Peyer's patch (tissue), 4 donors: ENCODE data around the gene CCDC122. TPM values are rescaled to one million over a fixed set of nuclear protein-coding genes. Genes with fewer than 3 reads are reported as not detected.

Experiments used
- DNase-seq, 3 donors: peaks; one replicate each; pipeline ENCODE4 v3.0.0-alpha.2; 2017 to 2019
- H3K27ac ChIP-seq, 4 donors: fragments of 200-600 bp; sonication (generic); one replicate each; pipeline ENCODE4 v1.5.1; 2016 to 2019
- H3K27me3 ChIP-seq, 2 donors: fragments of 200-600 bp; sonication (generic); one replicate each; pipeline ENCODE4 v1.5.1; 2019
- H3K36me3 ChIP-seq, 3 donors: fragments of 200-600 bp; sonication (generic); one replicate each; pipeline ENCODE4 v1.5.1; 2016 to 2019
- H3K4me1 ChIP-seq, 4 donors: fragments of 200-600 bp; sonication (generic); one replicate each; pipeline ENCODE4 v1.5.1; 2016 to 2019
- H3K4me3 ChIP-seq, 4 donors: fragments of 200-600 bp; sonication (generic); 1 replicate in 3 of 4; 2 replicates in 1 of 4; pipeline ENCODE4 v1.5.1; 2016 to 2019; ENCODE audit warnings: mild to moderate bottlenecking in 1 of 4
- H3K9me3 ChIP-seq, 4 donors: fragments of 200-600 bp; sonication (generic); one replicate each; pipeline ENCODE4 v1.5.1; 2016 to 2019; ENCODE audit warnings: mild to moderate bottlenecking in 1 of 4
- CTCF ChIP-seq, 6 experiments: fragments of 450-650 bp in 4 of 6; fragments of 200-600 bp in 2 of 6; sonication (generic) in 1 of 6; IDR thresholded peaks; one replicate each; pipeline ENCODE4 v1.5.1; 2017 to 2019; ENCODE audit warnings: antibody characterized with exemption in 6 of 6, mild to moderate bottlenecking in 3 of 6, moderate library complexity in 1 of 6
- POLR2A ChIP-seq, 2 donors: fragments of 450-650 bp; IDR thresholded peaks; one replicate each; pipeline ENCODE4 v1.5.1; 2017; ENCODE audit warnings: antibody characterized with exemption in 2 of 2, mild to moderate bottlenecking in 2 of 2, moderate library complexity in 2 of 2
- small RNA-seq, 2 donors: library from RNA; depleted of rRNA; stranded (forward); fragments of <200 nt; gene quantifications; one replicate each; pipeline ENCODE3, GENCODE V24; 2016
- total RNA-seq, 4 donors: library from RNA; depleted of rRNA; stranded (reverse); fragments of >200 nt; gene quantifications; one replicate each; pipeline ENCODE4 v1.1.0, GENCODE V29; 2016

CCDC122 gene
- total RNA-seq, 4 donors from 2014 or later: 2.5 to 6.7 (median 4.4) TPM

- TF ChIP-seq POLR2A (IDR thresholded peaks at IDR 0.05) (no peak), CTCF (IDR thresholded peaks at IDR 0.05) (no peak)
- H3K4me3 ChIP-seq: peak overlapping the region; percentile 38 to 53 (median 50)
- H3K36me3 ChIP-seq: no peaks in the 10 kb centered on the region
- peaks cover 0 to 15% (median 4%) of the 10 kb centered on the region in 4 donors for H3K4me1 ChIP-seq
- H3K27me3 ChIP-seq: no peaks in the 10 kb centered on the region
- H3K9me3 ChIP-seq: no peaks in the 10 kb centered on the region
- peak overlapping the region in 3 of 4 donors; percentile 8 to 68 (median 46) for H3K27ac ChIP-seq
- DNase-seq: no peak
These were observed 93.1 kb downstream of the CCDC122 start for GRCh38 chr13:43786472-43786765.

Small RNAs within 50 kb of the gene (small RNA-seq; reads per million reads assigned to genes)
- 0 reads per million in 2 donors for gene AL162713.1

Other genes starting within 250 kb of the CCDC122 start
- under 1 TPM in 3 of 4 donors, not detected in 1; 0.27 to 0.83 (median 0.53) TPM for gene ENOX1, start 92.8 kb downstream of the CCDC122 start, total RNA-seq
- 10 to 100 TPM in 3 of 4 donors, 1 to 10 TPM in 1; 7.9 to 24.8 (median 17.4) TPM for gene LACC1, start 164 bp upstream of the CCDC122 start, total RNA-seq